GM21576 (cell line): ENCODE results near the gene NSMCE1.
"Not testable (repeated sequence)": the region's sequence is repeated elsewhere in the genome, so short reads cannot be mapped to it uniquely, and the experiment has no call there.

ENCODE experiments used
- ATAC-seq: cut with Tn5 transposase; IDR thresholded peaks from one replicate; pipeline ENCODE4 v1.9.1; 2021; ENCODE audit warnings: mild to moderate bottlenecking, moderate library complexity; ENCODE audit not compliant: unreplicated experiment

The NSMCE1 gene

DNA sequence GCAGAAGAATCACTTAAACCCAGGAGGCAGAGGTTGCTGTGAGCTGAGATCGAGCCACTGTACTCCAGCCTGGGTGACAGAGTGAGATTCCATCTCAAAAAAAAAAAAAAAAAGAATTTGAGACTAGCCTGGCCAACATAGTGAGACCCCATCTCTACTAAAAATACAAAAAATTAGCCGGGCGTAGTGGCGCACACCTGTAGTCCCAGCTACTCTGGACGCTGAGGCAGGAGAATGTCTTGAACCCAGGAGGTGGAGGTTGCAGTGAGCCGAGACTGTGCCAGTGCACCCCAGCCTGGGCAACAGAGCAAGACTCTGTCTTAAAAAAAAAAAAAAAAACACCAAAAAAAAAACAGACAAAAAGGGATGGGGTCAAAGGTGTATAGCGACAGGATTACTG lies 4.1 kb upstream of the NSMCE1 start:
- not testable (repeated sequence) for ATAC-seq

DNA sequence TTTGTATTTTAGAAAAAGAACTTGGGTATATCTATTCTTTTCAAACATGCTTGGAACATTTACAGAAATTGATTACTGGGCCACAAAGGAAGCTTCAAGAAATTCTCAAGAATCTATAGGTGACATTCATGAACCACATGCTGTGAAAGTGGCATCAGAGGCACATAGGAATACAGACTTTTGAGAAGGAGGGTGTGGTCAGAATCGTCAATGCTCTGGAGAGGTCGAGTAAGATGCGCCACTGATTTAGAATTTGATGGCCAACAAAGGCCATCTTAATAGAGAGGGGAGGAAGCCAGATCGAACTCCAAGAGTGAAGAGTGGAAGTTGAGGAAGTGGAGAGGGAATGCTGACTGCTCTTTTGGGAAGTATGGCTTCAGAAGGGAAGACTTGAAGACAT lies 3.5 kb upstream of the NSMCE1 start:
- no peak for ATAC-seq

DNA sequence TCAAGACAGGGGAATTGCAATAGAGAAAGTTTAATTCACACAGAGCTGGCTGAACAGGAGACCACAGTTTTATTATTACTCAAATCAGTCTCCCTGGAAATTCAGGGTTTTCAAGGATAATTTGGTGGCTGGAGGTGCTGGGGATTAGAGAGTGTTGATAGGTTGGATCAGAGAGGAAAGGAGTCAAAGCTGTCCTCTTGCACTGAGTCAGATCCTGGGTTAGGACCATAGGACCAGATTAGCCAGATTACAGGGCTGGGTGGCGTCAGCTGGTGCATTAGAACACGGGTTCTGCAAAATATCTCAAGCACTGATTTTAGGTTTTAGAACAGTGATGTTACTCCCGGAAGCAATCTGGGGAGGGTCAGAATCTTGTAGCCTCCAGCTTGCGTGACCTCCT lies 1.8 kb upstream of the NSMCE1 start:
- no peak for ATAC-seq

DNA sequence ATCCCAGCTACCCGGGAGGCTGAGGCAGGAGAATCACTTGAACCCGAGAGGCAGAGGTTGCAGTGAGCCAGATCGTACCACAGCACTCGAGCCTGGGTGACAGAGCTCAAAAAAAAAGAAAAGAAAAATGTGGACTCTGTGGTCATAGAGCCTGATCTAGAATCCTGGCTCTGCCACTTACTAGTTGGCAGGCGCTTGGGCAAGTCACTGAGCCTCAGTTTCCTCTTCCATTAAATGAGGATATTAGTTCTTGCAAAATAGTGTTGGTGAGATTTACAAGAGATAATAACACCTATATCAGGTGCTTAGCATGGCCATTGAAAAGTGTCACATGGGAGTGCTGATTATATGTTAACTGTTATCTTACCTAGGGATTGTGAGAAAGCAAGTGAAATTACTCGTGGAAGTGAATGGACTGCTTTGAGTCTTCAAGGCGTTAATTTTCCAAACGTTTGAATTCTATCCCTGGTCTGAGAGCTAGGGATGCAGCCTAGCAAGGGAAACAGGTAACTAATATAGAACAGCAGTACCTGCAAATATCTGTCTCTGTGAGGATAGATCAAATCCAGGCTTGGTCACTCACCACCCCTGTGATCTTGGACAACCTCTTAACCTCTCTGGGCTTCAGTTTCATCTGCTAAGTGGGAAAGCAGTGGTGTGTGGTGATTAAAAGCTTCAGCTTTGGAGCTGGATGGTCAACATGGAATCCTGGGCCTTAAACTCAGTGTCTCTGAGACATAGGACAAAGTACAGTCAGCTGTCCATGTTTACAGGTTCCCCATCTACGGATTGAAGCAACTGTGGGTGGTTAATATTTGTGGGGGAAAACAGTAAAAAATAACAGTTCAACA lies 953 bp upstream of the NSMCE1 start:
- no peak for ATAC-seq

DNA sequence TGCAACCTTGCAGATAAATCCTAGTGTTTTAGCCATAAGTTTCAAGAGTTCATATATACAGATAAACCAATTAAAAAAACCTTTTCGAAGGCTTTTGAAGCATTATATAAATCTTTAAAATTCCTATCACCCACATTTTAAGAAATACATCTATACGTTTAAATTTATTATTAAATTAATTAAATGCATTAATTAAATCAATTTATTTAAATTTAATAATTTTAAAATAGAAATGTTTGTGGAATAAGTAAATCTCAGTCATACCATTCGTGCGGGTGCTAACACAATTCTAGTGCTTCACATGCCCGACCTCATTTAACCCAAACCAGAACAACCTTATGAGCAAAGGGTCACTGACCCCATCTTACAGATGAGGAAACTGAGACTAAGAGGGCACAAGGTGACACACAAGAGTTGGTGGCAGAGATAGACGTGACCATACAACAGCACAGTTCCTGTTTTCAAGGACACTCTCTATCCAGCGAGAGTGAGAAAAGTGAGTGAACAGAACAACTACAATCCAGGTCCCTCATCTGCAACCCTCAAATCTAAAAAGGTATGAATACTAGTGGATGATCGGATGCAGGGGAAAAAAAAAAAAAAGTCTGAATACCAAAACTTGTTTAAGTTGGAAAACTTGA lies 1.4 kb downstream of the NSMCE1 start:
- ATAC-seq = no peak

DNA sequence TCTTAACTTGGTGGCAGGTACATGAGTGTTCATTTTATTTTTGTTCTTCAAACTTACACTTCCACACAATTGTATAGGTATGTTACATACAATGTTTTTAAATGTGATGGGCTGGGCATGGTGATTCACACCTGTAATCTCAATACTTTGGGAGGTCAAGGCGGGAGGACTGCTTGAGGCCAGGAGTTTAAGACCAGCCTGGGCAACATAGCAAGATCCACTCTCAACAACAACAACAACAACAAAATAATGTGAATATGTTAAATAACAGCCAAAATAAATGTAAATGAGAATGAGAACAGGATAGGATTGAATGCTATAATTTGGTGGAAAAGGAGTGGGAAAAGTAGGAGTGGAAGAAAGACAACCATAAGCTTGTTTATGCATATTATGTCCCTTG lies 2.6 kb downstream of the NSMCE1 start:
- ATAC-seq = no peak

DNA sequence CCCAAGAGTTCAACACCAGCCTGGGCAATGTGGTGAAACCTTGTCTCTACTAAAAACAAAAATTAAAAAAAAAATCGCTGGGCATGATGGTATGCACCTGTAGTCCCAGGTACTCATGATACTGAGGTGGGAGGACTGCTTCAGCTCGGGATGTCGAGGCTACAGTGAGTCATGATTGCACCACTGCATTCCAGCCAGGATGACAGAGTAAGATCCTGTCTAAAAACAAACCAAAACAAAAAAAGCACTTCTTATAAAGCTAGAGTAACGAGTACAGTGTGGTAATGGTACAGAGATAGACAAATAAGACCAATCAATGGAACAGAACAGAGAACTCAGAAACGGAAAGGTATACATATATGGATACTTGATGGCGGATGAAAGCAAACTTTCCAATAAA lies 4.4 kb downstream of the NSMCE1 start:
- ATAC-seq = no peak

DNA sequence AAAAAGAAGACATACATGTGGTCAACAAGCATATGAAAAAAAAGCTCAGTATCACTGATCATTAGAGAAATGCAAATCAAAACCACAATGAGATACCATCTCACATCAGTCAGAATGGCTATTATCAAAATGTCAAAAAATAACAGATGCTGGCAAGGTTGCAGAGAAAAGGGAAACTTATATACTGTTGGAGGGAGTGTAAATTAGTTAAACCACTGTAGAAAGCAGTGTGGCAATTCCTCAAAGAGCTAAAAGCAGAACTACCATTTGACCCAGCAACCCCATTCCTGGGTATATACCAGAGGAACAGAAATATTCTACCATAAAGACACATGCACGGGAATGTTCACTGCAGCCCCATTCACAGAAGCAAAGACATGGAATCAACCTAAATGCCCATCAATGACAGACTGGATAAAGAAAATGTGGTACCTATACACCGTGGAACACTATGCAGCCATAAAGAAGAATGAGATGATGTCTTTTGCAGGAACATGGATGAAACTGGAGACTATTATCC lies 5.6 kb downstream of the NSMCE1 start:
- not testable (repeated sequence) for ATAC-seq

DNA sequence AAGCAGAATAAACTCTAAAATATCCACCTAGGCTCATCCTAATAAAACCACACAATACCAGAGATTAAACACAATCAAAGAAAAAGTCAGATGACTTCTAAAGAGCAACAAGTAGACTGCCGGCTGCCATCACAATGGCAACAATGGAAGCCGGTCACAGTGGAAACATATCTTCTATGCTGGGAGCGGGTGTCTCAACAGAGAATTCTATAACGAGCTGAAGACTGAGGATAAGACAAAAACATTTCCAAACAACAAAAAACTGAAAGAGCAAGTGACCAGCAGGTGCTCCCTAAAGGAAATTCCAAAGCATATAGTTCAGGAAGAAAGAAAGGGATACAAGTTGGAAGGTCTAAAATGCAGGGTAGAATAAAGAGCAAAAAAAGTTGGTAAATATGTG lies 8.9 kb downstream of the NSMCE1 start:
- ATAC-seq = no peak

DNA sequence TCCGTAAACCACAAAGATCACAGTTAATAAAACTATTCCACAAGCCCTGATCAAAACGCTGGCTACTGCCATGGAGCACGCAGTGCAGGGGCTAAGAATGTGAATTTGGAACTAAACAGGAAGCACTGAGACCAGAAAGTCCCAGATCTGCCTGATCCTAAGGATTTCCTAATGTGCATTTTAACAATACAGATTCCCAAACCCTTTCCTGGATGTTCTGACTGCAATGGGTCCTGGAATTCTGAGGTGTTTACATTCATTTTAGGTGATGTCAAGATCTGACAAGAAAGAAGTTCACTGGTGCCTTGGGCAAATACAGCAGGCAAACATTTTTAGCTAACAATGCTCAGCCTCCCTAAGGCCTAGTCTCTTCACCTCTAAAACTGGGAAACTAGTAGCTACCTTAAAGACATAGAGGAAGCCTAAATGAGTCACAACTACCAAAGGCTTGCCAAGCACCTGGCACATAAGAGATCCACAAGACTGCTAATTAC lies 10.3 kb downstream of the NSMCE1 start:
- ATAC-seq = no peak

DNA sequence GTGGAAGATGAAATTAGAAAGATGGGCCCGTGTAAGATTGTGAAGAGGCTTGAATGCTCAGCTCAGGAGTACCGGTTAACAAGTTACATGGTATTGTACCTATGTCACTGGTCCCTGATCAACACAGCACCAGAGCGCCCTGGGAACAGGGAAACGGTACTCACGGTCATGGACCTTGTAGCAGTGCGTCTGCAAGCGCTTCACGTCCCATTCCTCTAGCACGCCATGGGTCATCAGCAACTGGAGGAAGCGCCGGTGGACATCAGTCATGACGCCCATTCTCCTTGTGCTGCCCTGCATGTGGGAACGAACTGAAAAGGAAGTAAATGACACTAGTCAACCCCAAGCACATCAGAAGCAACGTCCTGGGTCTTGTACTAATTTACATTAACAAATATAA lies 11.3 kb downstream of the NSMCE1 start:
- no peak for ATAC-seq

DNA sequence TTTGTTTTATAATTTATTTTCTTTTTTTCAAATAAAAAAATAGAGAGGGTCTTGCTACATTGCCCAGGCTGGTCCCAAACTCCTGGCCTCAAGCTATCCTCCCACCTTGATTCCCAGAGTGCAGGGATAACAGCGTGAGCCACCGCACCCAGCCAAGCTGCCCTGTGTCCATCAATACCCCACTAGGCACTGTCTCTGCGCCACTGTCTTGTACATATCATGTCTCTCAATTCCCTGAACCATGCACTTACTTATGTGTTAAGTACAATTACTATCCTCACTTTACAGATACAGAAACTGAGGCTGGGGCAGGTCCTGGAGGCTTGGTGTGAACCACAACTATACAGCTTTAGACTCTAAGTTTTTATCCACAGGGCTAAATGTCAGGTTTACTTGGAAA lies 11.7 kb downstream of the NSMCE1 start:
- ATAC-seq = no peak

DNA sequence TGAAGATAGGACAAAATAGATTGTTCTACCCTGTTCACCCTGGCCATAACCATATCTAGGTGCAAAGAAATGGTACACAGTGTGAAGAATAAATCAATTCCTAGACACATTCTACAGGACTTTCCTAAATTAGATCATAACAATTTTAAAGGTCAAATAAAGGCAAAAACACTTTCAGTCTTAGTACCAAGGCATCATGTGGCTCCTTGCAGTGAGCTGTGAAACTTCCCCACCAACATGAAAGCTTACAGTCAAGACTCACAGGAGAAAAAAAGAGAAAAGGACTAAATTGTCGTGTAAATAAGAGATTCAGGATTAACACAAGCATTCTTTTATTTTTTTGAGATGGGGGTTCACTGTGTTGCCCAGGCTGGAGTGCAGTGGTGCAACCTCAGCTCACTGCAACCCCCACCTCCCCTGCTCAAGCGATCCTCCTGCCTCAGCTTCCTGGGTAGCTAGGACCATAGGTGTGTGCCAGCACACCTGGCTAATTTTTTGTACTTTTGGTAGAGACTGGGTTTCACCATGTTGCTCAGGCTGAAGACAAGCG lies 14.2 kb downstream of the NSMCE1 start:
- ATAC-seq = peak; percentile 74

DNA sequence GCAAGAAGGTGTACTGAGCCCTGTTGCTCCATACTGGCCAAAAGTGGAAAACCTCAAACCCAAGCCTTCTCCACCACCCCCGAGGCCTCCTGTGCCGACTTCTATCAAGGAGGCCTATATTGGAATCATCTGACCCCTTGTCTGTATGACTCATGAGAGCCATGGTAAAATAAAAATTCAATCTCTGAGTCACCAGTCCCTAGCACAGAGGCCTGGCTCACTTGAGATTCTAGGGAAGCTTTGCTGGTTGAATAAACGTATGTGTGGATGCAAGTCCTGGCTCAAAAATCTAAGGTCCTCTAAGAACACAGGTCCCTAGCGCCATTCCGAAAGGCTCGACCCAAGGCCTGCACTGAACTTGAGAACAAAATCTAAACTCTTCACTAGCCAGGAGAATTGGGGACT lies 15.0 kb downstream of the NSMCE1 start:
- no peak for ATAC-seq

DNA sequence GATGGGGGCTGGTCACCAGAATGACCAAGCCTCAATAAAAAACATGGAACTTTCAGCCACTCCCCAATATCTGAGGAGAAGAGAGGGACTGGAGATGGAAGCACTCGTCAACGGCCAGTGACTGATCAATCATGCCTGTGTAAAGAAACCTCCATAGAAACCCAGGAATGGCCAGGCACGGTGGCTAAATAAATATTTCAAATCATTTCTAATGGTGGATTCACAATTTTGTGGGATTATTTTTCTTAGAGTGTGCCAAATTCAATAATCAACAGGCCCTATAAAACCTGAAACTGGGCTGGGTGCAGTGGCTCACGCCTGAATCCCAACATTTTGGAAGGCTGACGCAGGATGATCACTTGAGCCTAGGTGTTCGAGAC lies 16.4 kb downstream of the NSMCE1 start:
- ATAC-seq = no peak

DNA sequence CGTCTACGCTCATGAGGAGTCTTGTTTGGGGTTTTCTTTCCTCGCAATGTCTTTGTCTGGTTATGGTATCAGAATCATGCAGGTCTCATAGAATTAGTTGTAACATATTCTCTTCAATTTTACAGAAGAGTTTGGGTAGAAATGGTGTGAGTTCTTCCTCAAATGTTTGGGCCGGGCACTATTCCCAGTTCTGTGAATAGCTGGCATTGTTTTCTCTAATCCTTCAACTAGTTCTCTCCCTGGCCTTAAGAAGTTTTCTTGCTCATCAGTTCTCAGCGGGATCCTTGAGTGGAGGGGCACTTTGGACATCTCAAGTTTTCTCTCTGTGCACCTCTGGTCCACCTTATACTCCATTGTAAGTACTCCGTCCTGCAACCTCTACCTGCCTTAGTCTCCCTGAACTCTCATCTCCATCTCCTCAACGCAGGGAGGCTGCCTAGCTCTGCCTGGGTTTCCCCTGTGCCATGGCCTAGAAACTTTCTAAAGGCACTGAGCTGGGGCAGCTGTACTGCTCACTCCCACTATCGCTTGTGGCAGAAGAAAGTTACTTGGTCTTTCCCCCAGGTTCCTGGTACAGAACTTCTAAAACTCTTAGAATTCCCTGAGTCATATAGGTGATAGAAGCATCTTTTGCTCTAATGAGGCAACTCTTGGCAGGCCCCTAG lies 16.9 kb downstream of the NSMCE1 start:
- ATAC-seq = no peak

DNA sequence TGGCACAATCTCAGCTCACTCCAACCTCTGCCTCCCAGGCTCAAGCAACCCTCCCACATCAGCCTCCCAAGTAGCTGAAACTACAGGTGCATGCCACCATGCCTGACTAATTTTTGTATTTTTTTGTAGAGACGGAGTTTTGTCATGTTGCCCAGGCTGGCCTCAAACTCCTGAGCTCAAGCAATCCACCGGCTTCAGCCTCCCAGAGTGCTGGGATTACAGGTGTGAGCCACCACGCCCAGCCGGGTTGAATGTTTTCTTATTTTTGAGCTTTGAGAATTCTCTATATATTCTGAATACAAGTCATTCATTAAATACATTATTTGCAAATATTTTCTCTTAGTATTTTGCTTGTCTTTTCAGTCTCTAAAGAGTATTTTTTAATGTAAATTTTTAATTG lies 19.7 kb downstream of the NSMCE1 start:
- ATAC-seq = not testable (repeated sequence)

DNA sequence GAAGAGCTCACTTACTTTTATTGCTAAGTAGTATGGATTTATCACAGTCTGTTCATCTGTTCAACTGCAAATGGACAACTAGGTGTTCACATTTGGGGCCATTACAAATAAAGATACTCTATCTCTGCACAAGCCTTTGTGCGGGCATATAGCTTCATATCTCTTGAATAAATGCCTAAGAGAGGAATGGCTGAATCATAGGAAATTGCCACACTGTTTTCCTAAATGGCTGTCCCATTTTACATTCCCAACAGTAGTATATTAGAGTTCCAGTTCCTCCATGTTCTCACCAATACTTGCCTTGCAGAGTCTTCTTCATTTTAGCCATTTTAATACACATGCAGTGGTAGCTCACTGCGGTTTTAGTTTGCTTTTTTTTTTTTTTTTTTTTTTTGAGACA lies 20.5 kb downstream of the NSMCE1 start:
- no peak for ATAC-seq

DNA sequence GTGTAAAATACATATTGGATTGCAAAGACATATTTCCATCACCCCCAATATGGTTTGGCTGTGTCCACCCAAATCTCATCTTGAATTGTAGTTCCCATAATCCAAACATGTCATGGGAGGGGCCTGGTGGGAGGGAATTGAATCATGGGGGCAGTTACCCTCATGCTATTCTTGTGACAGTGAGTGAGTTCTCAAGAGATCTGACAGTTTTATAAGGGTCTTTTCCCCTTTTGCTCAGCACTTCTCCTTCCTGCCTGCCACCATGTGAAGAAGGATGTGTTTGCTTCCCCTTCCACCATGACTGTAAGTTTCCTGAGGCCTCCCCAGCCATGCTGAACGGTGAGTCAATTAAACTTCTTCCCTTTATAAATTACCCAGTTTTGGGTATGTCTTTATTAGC lies 21.5 kb downstream of the NSMCE1 start:
- ATAC-seq = not testable (repeated sequence)

DNA sequence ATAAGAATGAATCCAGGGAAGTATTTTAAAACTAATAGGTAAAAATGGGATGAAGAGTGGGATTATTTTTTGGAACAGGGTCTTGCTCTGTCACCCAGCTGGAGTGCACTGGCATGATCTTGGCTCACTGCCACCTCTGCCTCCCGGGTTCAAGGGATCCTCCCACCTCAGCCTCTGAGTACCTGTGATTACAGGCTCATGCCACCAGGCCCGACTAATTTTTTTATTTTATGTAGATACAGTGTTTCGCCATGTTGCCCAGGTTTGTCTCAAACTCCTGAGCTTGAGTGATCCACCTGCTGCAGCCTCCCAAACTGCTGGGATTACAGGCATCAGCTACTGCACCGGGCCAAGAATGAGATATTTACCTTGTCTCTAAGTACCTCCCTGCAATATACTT lies 22.1 kb downstream of the NSMCE1 start:
- ATAC-seq = no peak
